Neural cell (in vitro differentiated cells): ENCODE measurements around the gene NCF4.

Experiments
- EZH2 ChIP-seq: fragments of 200-600, 300-800 bp; shearing (Covaris generic), sonication (generic); IDR thresholded peaks from 2 replicates; pipeline ENCODE4 v1.6.1; 2014; ENCODE audit warnings: antibody characterized with exemption, low read length, borderline replicate concordance, mild to moderate bottlenecking; ENCODE audit not compliant: insufficient read depth, poor library complexity, severe bottlenecking
- POLR2AphosphoS5 ChIP-seq: IDR thresholded peaks from 2 replicates; pipeline ENCODE4 v1.6.1; 2012
- TAF1 ChIP-seq: IDR thresholded peaks from 2 replicates; pipeline ENCODE4 v1.6.1; 2012; ENCODE audit warnings: low read depth
- TF ChIP-seq, protein P1 (sequence below): fragments of 450-650 bp; IDR thresholded peaks from 2 replicates; pipeline ENCODE4 v1.5.1; 2014; ENCODE audit warnings: antibody characterized with exemption, mild to moderate bottlenecking, moderate library complexity; ENCODE audit not compliant: poor library complexity, severe bottlenecking
- TF ChIP-seq, protein P2 (sequence below): IDR thresholded peaks from 2 replicates; pipeline ENCODE4 v1.6.1; 2012; ENCODE audit warnings: borderline replicate concordance

DNA sequence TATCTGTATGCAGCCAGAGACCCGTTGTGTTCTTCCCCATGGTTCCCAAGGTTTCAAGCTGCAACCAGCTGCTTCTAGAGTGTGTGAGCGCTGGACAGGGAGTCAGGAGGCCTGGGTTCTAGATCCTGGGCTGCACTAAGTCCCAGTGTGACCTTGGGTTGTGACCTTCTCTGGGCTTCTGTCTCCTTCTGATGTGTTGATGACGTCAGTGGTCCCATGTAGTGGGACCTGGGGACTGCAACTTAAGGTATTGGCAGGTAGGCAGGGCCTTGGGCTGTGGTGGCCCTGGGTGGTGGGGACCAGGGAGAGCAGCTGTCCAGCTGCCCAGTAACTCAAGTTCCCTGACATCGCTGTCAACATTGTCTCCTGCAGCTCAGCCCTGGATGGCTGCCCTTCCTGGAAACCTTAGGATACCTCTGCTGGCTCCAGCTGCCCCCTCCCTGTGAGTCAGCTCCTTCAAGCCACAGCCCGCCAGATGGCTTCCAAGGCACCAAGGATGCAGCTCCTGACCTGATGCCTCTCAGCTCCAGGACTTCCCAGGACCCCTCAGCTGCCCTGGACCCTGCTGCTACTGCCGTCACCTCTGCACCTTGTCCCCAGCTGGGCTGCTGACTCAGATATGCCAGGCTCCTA, 42.7 kb upstream of the NCF4 start:
- TF ChIP-seq, protein P1, sequence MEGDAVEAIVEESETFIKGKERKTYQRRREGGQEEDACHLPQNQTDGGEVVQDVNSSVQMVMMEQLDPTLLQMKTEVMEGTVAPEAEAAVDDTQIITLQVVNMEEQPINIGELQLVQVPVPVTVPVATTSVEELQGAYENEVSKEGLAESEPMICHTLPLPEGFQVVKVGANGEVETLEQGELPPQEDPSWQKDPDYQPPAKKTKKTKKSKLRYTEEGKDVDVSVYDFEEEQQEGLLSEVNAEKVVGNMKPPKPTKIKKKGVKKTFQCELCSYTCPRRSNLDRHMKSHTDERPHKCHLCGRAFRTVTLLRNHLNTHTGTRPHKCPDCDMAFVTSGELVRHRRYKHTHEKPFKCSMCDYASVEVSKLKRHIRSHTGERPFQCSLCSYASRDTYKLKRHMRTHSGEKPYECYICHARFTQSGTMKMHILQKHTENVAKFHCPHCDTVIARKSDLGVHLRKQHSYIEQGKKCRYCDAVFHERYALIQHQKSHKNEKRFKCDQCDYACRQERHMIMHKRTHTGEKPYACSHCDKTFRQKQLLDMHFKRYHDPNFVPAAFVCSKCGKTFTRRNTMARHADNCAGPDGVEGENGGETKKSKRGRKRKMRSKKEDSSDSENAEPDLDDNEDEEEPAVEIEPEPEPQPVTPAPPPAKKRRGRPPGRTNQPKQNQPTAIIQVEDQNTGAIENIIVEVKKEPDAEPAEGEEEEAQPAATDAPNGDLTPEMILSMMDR = no peak
- no peak for TF ChIP-seq POLR2AphosphoS5
- TF ChIP-seq TAF1 = no peak
- TF ChIP-seq EZH2 = no peak
- TF ChIP-seq, protein P2, sequence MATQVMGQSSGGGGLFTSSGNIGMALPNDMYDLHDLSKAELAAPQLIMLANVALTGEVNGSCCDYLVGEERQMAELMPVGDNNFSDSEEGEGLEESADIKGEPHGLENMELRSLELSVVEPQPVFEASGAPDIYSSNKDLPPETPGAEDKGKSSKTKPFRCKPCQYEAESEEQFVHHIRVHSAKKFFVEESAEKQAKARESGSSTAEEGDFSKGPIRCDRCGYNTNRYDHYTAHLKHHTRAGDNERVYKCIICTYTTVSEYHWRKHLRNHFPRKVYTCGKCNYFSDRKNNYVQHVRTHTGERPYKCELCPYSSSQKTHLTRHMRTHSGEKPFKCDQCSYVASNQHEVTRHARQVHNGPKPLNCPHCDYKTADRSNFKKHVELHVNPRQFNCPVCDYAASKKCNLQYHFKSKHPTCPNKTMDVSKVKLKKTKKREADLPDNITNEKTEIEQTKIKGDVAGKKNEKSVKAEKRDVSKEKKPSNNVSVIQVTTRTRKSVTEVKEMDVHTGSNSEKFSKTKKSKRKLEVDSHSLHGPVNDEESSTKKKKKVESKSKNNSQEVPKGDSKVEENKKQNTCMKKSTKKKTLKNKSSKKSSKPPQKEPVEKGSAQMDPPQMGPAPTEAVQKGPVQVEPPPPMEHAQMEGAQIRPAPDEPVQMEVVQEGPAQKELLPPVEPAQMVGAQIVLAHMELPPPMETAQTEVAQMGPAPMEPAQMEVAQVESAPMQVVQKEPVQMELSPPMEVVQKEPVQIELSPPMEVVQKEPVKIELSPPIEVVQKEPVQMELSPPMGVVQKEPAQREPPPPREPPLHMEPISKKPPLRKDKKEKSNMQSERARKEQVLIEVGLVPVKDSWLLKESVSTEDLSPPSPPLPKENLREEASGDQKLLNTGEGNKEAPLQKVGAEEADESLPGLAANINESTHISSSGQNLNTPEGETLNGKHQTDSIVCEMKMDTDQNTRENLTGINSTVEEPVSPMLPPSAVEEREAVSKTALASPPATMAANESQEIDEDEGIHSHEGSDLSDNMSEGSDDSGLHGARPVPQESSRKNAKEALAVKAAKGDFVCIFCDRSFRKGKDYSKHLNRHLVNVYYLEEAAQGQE = no peak
